Measurements from ENCODE around the gene ZNF354C.
"Not testable (repeated sequence)": the region's sequence is repeated elsewhere in the genome, so short reads cannot be mapped to it uniquely, and the experiment has no call there.

The ZNF354C gene

GRCh38 chr5:179060116-179061008 lies at the start of gene ZNF354C:
TSS of gene ZNF354C (plus strand) at chr5:179060373. CDS start at chr5:179062069, 1,696 bp downstream.
- DNase-seq = peak; percentile 86 to 89

- peak; percentile 90 to 95 for DNase-seq
Observed at GRCh38 chr5:179023528-179024189, 36.5 kb upstream of the ZNF354C start, which contains the start of gene ZNF879. TSS of gene ZNF879 (plus strand) at chr5:179023804. CDS start at chr5:179025005, 1,201 bp downstream.

GRCh38 chr5:179033004-179033580 lies 27.1 kb upstream of the ZNF354C start:
- no peak for DNase-seq

- DNase-seq = no peak
Observed at GRCh38 chr5:179044765-179045164, 15.4 kb upstream of the ZNF354C start.

- no peak for DNase-seq
Observed at GRCh38 chr5:179051784-179052183, 8.4 kb upstream of the ZNF354C start.

GRCh38 chr5:179054036-179054785 lies 6.0 kb upstream of the ZNF354C start:
- no peak for DNase-seq

GRCh38 chr5:179054876-179055275 lies 5.3 kb upstream of the ZNF354C start:
- DNase-seq = no peak

GRCh38 chr5:179055436-179055835 lies 4.7 kb upstream of the ZNF354C start:
- no peak for DNase-seq

- DNase-seq = no peak
Observed at GRCh38 chr5:179055841-179056240, 4.3 kb upstream of the ZNF354C start.

GRCh38 chr5:179061025-179061424 lies 852 bp downstream of the ZNF354C start:
- DNase-seq = no peak

- no peak for DNase-seq
Observed at GRCh38 chr5:179065703-179066102, 5.5 kb downstream of the ZNF354C start.

GRCh38 chr5:179079165-179079987 lies 19.2 kb downstream of the ZNF354C start:
- no peak for DNase-seq

- DNase-seq = no peak
Observed at GRCh38 chr5:179080724-179081123, 20.6 kb downstream of the ZNF354C start.

GRCh38 chr5:179089502-179089901 lies 29.3 kb downstream of the ZNF354C start:
- DNase-seq = no peak

- not testable (repeated sequence) for DNase-seq
Observed at GRCh38 chr5:179101282-179101681, 41.1 kb downstream of the ZNF354C start.

- no peak for DNase-seq
Observed at GRCh38 chr5:179110528-179110927, 50.4 kb downstream of the ZNF354C start.

- DNase-seq = no peak
Observed at GRCh38 chr5:179111267-179112207, 51.4 kb downstream of the ZNF354C start.

GRCh38 chr5:179112469-179113142 lies 52.4 kb downstream of the ZNF354C start:
- no peak for DNase-seq

GRCh38 chr5:179113143-179113530 lies 53.0 kb downstream of the ZNF354C start:
- DNase-seq = no peak
